ENCODE measurements around the gene RRAGC. TPM values are rescaled to one million over a fixed set of nuclear protein-coding genes. Genes with fewer than 3 reads are reported as not detected.

Gene RRAGC
- total RNA-seq, 1 experiment from 2014 or later, result 11.4 TPM

- TF ChIP-seq IRF1 (CRISPR knock-in tag; IDR thresholded peaks at IDR 0.05) (no peak), SOX15 (CRISPR knock-in tag; IDR thresholded peaks at IDR 0.05) (no peak), ATF1 (CRISPR knock-in tag; IDR thresholded peaks at IDR 0.05) (no peak), USF1 (CRISPR knock-in tag; IDR thresholded peaks at IDR 0.05) (no peak)
Measured at GRCh38 chr1:38908821-38909220, 49.2 kb upstream of the RRAGC start (continued).

GRCh38 chr1:38905985-38906384 lies 46.4 kb upstream of the RRAGC start:
- peaks cover 4% of the 10 kb centered on the region for H3K27me3 Mint-ChIP-seq (ENCODE audit: low read depth)
- H3K27ac Mint-ChIP-seq, result no peak overlapping the region
- peaks cover 8% of the 10 kb centered on the region for H3K36me3 Mint-ChIP-seq
- CTCF ChIA-PET, result no interaction called here
- H3K4me3 Mint-ChIP-seq, result no peak overlapping the region
- TF ChIP-seq GTF2I (CRISPR knock-in tag; conservative IDR thresholded peaks at IDR 0.05) (0 out of 2 replicates have a peak, but pooled peaks have one; percentile 9), ZBTB43 (CRISPR knock-in tag; IDR thresholded peaks at IDR 0.05) (no peak)
- DNase-seq (ENCODE audit: low spot score) (no peak), ATAC-seq (no peak)
- POLR2A ChIA-PET, result no interaction called here
- peaks cover 15% of the 10 kb centered on the region for H3K9me3 Mint-ChIP-seq
- H3K4me1 Mint-ChIP-seq, result no peaks in the 10 kb centered on the region

- ATAC-seq (no peak), DNase-seq (ENCODE audit: low spot score) (no peak)
- H3K36me3 Mint-ChIP-seq, result no peaks in the 10 kb centered on the region
- no peak for TF ChIP-seq CDX4 (CRISPR knock-in tag; IDR thresholded peaks at IDR 0.05; ENCODE audit: borderline replicate concordance)
- no peak for TF ChIP-seq ZBTB43 (CRISPR knock-in tag; IDR thresholded peaks at IDR 0.05)
- no peak for TF ChIP-seq ZNF219 (CRISPR knock-in tag; IDR thresholded peaks at IDR 0.05; ENCODE audit: borderline replicate concordance)
- TF ChIP-seq E2F1 (CRISPR knock-in tag; IDR thresholded peaks at IDR 0.05), result no peak
- no peak for TF ChIP-seq ATF3 (CRISPR knock-in tag; conservative IDR thresholded peaks at IDR 0.05)
- no peak for TF ChIP-seq ZNF532 (CRISPR knock-in tag; IDR thresholded peaks at IDR 0.05; ENCODE audit: borderline replicate concordance)
- ChIA-PET POLR2A (no interaction called here), CTCF (no interaction called here)
- no peaks in the 10 kb centered on the region for H3K9me3 Mint-ChIP-seq
- H3K4me1 Mint-ChIP-seq, result no peaks in the 10 kb centered on the region
- H3K27me3 Mint-ChIP-seq (ENCODE audit: low read depth), result no peaks in the 10 kb centered on the region
- no peak overlapping the region for H3K27ac Mint-ChIP-seq
- H3K4me3 Mint-ChIP-seq, result no peak overlapping the region
Measured at GRCh38 chr1:38899560-38899959, 40.0 kb upstream of the RRAGC start.
